ENCODE results near the gene ABCA4.

ABCA4 gene

DNA sequence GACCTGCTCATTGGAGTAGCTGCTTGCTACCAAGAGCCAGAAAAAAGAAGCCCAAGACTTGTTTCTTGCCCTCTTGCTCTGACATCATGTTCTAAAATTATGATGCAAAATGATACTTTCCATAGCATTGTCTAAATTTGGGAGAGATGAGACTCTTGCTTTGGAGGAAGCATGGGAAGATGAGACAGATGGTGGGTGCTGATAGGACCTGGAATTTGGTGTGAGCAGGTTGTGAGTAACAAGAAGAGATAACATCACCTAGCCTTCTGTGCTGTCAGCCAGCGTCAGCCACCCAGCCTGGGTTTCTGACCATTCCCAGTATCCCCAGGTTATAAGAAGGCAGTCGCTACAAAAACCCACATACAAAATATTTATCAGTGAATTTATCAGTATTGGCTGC, 144.7 kb downstream of the ABCA4 start:
- H2BK120ac ChIP-seq (ENCODE audit: low read depth, low read length) = no peak overlapping the region
- H3K27me3 ChIP-seq (ENCODE audit: control insufficient read depth in 3 of 3, insufficient read depth in 3 of 3, low read depth in 1 of 3, low read length in 3 of 3) = peaks cover 0 to 11% (median 0%) of the 10 kb centered on the region in 3 experiments
- H3K9me3 ChIP-seq (replicated peaks in 1 of 2; ENCODE audit: control insufficient read depth in 2 of 2, insufficient read depth in 1 of 2, low read depth in 1 of 2, low read length in 2 of 2) = no peaks in the 10 kb centered on the region
- no peak overlapping the region for H3K9ac ChIP-seq (ENCODE audit: low read depth, low read length, poor library complexity)
- no peak overlapping the region for H3K18ac ChIP-seq (ENCODE audit: low read length)
- H2BK12ac ChIP-seq (ENCODE audit: low read length) = no peak overlapping the region
- H2AFZ ChIP-seq (ENCODE audit: low read length) = no peak overlapping the region
- no peaks in the 10 kb centered on the region for H3K36me3 ChIP-seq (replicated peaks in 1 of 2; ENCODE audit: control insufficient read depth in 2 of 2, insufficient read depth in 2 of 2, low read length in 2 of 2)
- H3K14ac ChIP-seq (ENCODE audit: low read length) = no peak overlapping the region
- no peak for DNase-seq (ENCODE audit: low spot score)
- no peak overlapping the region for H4K91ac ChIP-seq (ENCODE audit: low read depth, low read length, poor library complexity)
- H3K23ac ChIP-seq (ENCODE audit: low read depth, low read length, poor library complexity) = no peak overlapping the region
- H3K4me2 ChIP-seq (ENCODE audit: insufficient read depth, low read length, poor library complexity, severe bottlenecking) = no peak overlapping the region
- H3K4ac ChIP-seq (ENCODE audit: low read length) = no peak overlapping the region
- H3K4me1 ChIP-seq (ENCODE audit: control insufficient read depth in 2 of 2, insufficient read depth in 1 of 2, low read depth in 1 of 2, low read length in 2 of 2) = peaks cover 0 to 3% of the 10 kb centered on the region in 2 donors
- no peak overlapping the region for H2BK15ac ChIP-seq (ENCODE audit: low read length)
- no peak overlapping the region for H4K8ac ChIP-seq (ENCODE audit: low read depth, low read length)
- H3K4me3 ChIP-seq (ENCODE audit: low read length in 2 of 2) = no peak overlapping the region
- H2AK5ac ChIP-seq (ENCODE audit: low read depth, low read length) = no peak overlapping the region
- no CpG with 5 or more reads among the region's 2 CpGs for WGBS, 2 donors (ENCODE audit: extremely low coverage in 2 of 2, insufficient read length in 2 of 2, insufficient replicate concordance in 1 of 2)
- no peak overlapping the region for H2BK5ac ChIP-seq (ENCODE audit: low read length)
- H3K79me1 ChIP-seq (ENCODE audit: low read depth, low read length) = no peaks in the 10 kb centered on the region
- H3K27ac ChIP-seq (replicated peaks; ENCODE audit: low read length) = no peak overlapping the region

GRCh38 chr1:93972341-93972740, 148.6 kb downstream of the ABCA4 start:
- H2BK5ac ChIP-seq (ENCODE audit: low read length) = no peak overlapping the region
- DNase-seq (ENCODE audit: low spot score) = no peak
- WGBS, 2 donors (ENCODE audit: extremely low coverage in 2 of 2, insufficient read length in 2 of 2, insufficient replicate concordance in 1 of 2) = no CpG with 5 or more reads among the region's 2 CpGs

GRCh38 chr1:93969887-93970286, 151.1 kb downstream of the ABCA4 start:
- no peak overlapping the region for H4K8ac ChIP-seq (ENCODE audit: low read depth, low read length)
- no peak overlapping the region for H3K18ac ChIP-seq (ENCODE audit: low read length)
- H3K23ac ChIP-seq (ENCODE audit: low read depth, low read length, poor library complexity) = no peak overlapping the region
- no peak overlapping the region for H4K91ac ChIP-seq (ENCODE audit: low read depth, low read length, poor library complexity)
- peaks cover 0 to 11% (median 0%) of the 10 kb centered on the region in 3 experiments for H3K27me3 ChIP-seq (ENCODE audit: control insufficient read depth in 3 of 3, insufficient read depth in 3 of 3, low read depth in 1 of 3, low read length in 3 of 3)
- no peak overlapping the region for H3K4me2 ChIP-seq (ENCODE audit: insufficient read depth, low read length, poor library complexity, severe bottlenecking)
- H3K27ac ChIP-seq (replicated peaks; ENCODE audit: low read length) = no peak overlapping the region
- no peak for DNase-seq (ENCODE audit: low spot score)
- no peak overlapping the region for H2AK5ac ChIP-seq (ENCODE audit: low read depth, low read length)
- H3K4me3 ChIP-seq (ENCODE audit: low read length in 2 of 2) = no peak overlapping the region
- no peak overlapping the region for H2BK12ac ChIP-seq (ENCODE audit: low read length)
- no peak overlapping the region for H3K9ac ChIP-seq (ENCODE audit: low read depth, low read length, poor library complexity)
- no peak overlapping the region for H2AFZ ChIP-seq (ENCODE audit: low read length)
- H3K79me1 ChIP-seq (ENCODE audit: low read depth, low read length) = no peaks in the 10 kb centered on the region
- H3K4me1 ChIP-seq (ENCODE audit: control insufficient read depth in 2 of 2, insufficient read depth in 1 of 2, low read depth in 1 of 2, low read length in 2 of 2) = peaks cover 0 to 1% of the 10 kb centered on the region in 2 donors
- H3K4ac ChIP-seq (ENCODE audit: low read length) = no peak overlapping the region
- no CpG with 5 or more reads among the region's 3 CpGs for WGBS, 2 donors (ENCODE audit: extremely low coverage in 2 of 2, insufficient read length in 2 of 2, insufficient replicate concordance in 1 of 2)
- H2BK15ac ChIP-seq (ENCODE audit: low read length) = no peak overlapping the region
- H3K9me3 ChIP-seq (replicated peaks in 1 of 2; ENCODE audit: control insufficient read depth in 2 of 2, insufficient read depth in 1 of 2, low read depth in 1 of 2, low read length in 2 of 2) = no peaks in the 10 kb centered on the region
- H3K14ac ChIP-seq (ENCODE audit: low read length) = no peak overlapping the region
- no peak overlapping the region for H2BK5ac ChIP-seq (ENCODE audit: low read length)
- H3K36me3 ChIP-seq (replicated peaks in 1 of 2; ENCODE audit: control insufficient read depth in 2 of 2, insufficient read depth in 2 of 2, low read length in 2 of 2) = no peaks in the 10 kb centered on the region
- H2BK120ac ChIP-seq (ENCODE audit: low read depth, low read length) = no peak overlapping the region

More at GRCh38 chr1:93972341-93972740, 148.6 kb downstream of the ABCA4 start:
- Histone ChIP-seq H4K91ac (ENCODE audit: low read depth, low read length, poor library complexity) (no peak overlapping the region), H3K18ac (ENCODE audit: low read length) (no peak overlapping the region), H3K14ac (ENCODE audit: low read length) (no peak overlapping the region), H4K8ac (ENCODE audit: low read depth, low read length) (no peak overlapping the region), H3K9me3 (replicated peaks in 1 of 2; ENCODE audit: control insufficient read depth in 2 of 2, insufficient read depth in 1 of 2, low read depth in 1 of 2, low read length in 2 of 2) (no peaks in the 10 kb centered on the region), H3K79me1 (ENCODE audit: low read depth, low read length) (no peaks in the 10 kb centered on the region), H2BK15ac (ENCODE audit: low read length) (no peak overlapping the region), H2BK120ac (ENCODE audit: low read depth, low read length) (no peak overlapping the region), H3K9ac (ENCODE audit: low read depth, low read length, poor library complexity) (no peak overlapping the region), H2BK12ac (ENCODE audit: low read length) (no peak overlapping the region), H3K27me3 (ENCODE audit: control insufficient read depth in 3 of 3, insufficient read depth in 3 of 3, low read depth in 1 of 3, low read length in 3 of 3) (peaks cover 0 to 14% (median 0%) of the 10 kb centered on the region in 3 experiments), H3K36me3 (replicated peaks in 1 of 2; ENCODE audit: control insufficient read depth in 2 of 2, insufficient read depth in 2 of 2, low read length in 2 of 2) (no peaks in the 10 kb centered on the region), H3K4me1 (ENCODE audit: control insufficient read depth in 2 of 2, insufficient read depth in 1 of 2, low read depth in 1 of 2, low read length in 2 of 2) (peaks cover 0 to 3% of the 10 kb centered on the region in 2 donors), H3K4me2 (ENCODE audit: insufficient read depth, low read length, poor library complexity, severe bottlenecking) (no peak overlapping the region), H3K27ac (replicated peaks; ENCODE audit: low read length) (no peak overlapping the region), H2AK5ac (ENCODE audit: low read depth, low read length) (no peak overlapping the region), H2AFZ (ENCODE audit: low read length) (no peak overlapping the region), H3K23ac (ENCODE audit: low read depth, low read length, poor library complexity) (no peak overlapping the region), H3K4me3 (ENCODE audit: low read length in 2 of 2) (no peak overlapping the region), H3K4ac (ENCODE audit: low read length) (no peak overlapping the region)

DNA sequence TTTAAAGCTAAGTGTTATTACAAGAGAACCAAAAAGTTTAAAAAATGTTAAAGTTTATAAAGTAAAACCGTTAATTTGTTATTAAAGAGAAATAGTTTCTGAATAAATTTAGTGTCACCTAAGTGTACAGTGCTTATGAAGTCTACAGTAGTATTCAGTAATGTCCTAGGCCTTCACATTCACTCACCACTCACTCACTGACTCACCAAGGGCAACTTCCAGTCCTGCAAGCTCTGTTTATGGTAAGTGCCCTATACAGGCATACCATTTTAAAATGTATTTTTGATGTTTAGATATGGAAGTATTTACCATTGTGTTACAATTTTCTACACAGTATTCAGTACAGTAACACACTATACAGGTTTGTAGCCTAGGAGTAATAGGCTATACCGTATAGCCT, 151.6 kb downstream of the ABCA4 start:
- no peak overlapping the region for H3K18ac ChIP-seq (ENCODE audit: low read length)
- H2AK5ac ChIP-seq (ENCODE audit: low read depth, low read length) = no peak overlapping the region
- H3K4ac ChIP-seq (ENCODE audit: low read length) = no peak overlapping the region
- H3K9ac ChIP-seq (ENCODE audit: low read depth, low read length, poor library complexity) = no peak overlapping the region
- H3K4me1 ChIP-seq (ENCODE audit: control insufficient read depth in 2 of 2, insufficient read depth in 1 of 2, low read depth in 1 of 2, low read length in 2 of 2) = peaks cover 0 to 1% of the 10 kb centered on the region in 2 donors
- no peak for DNase-seq (ENCODE audit: low spot score)
- no peak overlapping the region for H3K4me2 ChIP-seq (ENCODE audit: insufficient read depth, low read length, poor library complexity, severe bottlenecking)
- no peak overlapping the region for H3K4me3 ChIP-seq (ENCODE audit: low read length in 2 of 2)
- H3K27me3 ChIP-seq (ENCODE audit: control insufficient read depth in 3 of 3, insufficient read depth in 3 of 3, low read depth in 1 of 3, low read length in 3 of 3) = peaks cover 0 to 11% (median 0%) of the 10 kb centered on the region in 3 experiments
- no peak overlapping the region for H4K91ac ChIP-seq (ENCODE audit: low read depth, low read length, poor library complexity)
- H3K27ac ChIP-seq (replicated peaks; ENCODE audit: low read length) = no peak overlapping the region
- no peak overlapping the region for H2BK120ac ChIP-seq (ENCODE audit: low read depth, low read length)
- H2BK5ac ChIP-seq (ENCODE audit: low read length) = no peak overlapping the region
- no peaks in the 10 kb centered on the region for H3K36me3 ChIP-seq (replicated peaks in 1 of 2; ENCODE audit: control insufficient read depth in 2 of 2, insufficient read depth in 2 of 2, low read length in 2 of 2)
- H4K8ac ChIP-seq (ENCODE audit: low read depth, low read length) = no peak overlapping the region
- no peak overlapping the region for H3K14ac ChIP-seq (ENCODE audit: low read length)
- no peaks in the 10 kb centered on the region for H3K9me3 ChIP-seq (replicated peaks in 1 of 2; ENCODE audit: control insufficient read depth in 2 of 2, insufficient read depth in 1 of 2, low read depth in 1 of 2, low read length in 2 of 2)
- no peak overlapping the region for H2AFZ ChIP-seq (ENCODE audit: low read length)
- H3K79me1 ChIP-seq (ENCODE audit: low read depth, low read length) = no peaks in the 10 kb centered on the region
- H2BK15ac ChIP-seq (ENCODE audit: low read length) = no peak overlapping the region
- no peak overlapping the region for H3K23ac ChIP-seq (ENCODE audit: low read depth, low read length, poor library complexity)
- 100% methylated on average over 1 of the region's 2 CpGs for WGBS, 2 donors (ENCODE audit: extremely low coverage in 2 of 2, insufficient read length in 2 of 2, insufficient replicate concordance in 1 of 2)
- H2BK12ac ChIP-seq (ENCODE audit: low read length) = no peak overlapping the region

All from neuronal stem cell (in vitro differentiated cells).